HG03378 (cell line): ENCODE measurements around the gene ZNF280A.

ENCODE experiments used
- ATAC-seq: cut with Tn5 transposase; IDR thresholded peaks from one replicate; pipeline ENCODE4 v1.9.1; 2021; ENCODE audit warnings: mild to moderate bottlenecking, moderate library complexity; ENCODE audit not compliant: unreplicated experiment

ZNF280A gene

GRCh38 chr22:22520020-22520656 is at the start of gene ZNF280A:
Gene ZNF280A (minus strand): TSS chr22:22520270. CDS start chr22:22515630, 4,640 bp downstream.
- no peak for ATAC-seq

DNA sequence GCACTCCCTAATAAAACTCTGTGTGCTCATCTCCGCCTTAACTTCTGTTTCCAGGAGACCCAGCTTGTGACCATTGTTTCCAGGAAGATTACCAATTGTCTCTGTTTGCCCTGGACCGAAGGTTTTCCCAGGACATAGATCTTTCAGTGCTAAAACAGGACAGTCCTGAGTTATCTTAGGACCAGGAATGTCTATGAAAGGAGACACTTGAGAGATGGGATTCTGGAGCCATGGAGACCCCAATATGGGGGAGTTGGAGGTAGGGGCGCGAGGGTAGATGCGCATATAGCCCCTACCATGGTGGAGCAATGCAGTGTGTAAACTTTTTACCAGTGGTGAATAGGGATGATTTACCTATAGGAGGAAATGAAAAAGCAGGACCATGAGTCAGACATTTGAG is 49.1 kb upstream of the ZNF280A start:
- no peak for ATAC-seq

- ATAC-seq: no peak
These were observed 45.9 kb upstream of the ZNF280A start for GRCh38 chr22:22565981-22566380.

DNA sequence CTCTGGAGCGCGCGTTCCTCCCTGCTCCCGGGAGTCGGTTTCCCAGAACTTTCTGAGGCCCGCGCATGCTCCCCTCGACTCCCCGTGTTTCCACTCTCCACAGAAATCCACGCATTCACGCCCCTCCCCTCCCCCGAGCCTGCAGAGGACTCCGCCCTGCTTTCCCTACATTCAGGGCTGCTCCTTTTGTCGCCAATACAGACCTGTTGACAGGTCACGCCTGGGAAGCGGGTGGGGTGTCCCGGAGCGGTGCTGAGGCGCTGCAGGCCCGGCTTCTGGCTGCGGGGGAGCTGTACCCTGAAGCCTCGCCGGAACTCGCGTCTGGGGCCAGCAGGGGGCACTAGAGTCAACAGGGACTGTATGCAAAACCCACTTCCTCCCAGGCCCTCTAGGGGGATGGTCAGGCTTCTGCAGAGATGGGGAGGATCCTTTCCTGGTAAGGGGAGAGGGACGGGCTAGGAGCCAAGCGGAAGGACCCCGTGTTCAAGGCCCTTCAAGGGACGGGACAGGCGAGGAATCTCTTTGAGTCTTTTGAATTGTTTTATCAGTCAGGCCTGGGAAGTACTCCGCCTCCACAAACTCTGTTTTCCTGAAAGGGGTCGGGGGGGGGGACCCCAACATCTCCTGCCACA is 39.0 kb upstream of the ZNF280A start, which contains the start of gene PRAME:
TSS of gene PRAME (minus strand) at position 294 of the 632 bp plus-strand sequence. CDS start 2,433 bp downstream, outside the sequence.
- no peak for ATAC-seq

GRCh38 chr22:22558071-22558971 is 38.3 kb upstream of the ZNF280A start:
- no peak for ATAC-seq

DNA sequence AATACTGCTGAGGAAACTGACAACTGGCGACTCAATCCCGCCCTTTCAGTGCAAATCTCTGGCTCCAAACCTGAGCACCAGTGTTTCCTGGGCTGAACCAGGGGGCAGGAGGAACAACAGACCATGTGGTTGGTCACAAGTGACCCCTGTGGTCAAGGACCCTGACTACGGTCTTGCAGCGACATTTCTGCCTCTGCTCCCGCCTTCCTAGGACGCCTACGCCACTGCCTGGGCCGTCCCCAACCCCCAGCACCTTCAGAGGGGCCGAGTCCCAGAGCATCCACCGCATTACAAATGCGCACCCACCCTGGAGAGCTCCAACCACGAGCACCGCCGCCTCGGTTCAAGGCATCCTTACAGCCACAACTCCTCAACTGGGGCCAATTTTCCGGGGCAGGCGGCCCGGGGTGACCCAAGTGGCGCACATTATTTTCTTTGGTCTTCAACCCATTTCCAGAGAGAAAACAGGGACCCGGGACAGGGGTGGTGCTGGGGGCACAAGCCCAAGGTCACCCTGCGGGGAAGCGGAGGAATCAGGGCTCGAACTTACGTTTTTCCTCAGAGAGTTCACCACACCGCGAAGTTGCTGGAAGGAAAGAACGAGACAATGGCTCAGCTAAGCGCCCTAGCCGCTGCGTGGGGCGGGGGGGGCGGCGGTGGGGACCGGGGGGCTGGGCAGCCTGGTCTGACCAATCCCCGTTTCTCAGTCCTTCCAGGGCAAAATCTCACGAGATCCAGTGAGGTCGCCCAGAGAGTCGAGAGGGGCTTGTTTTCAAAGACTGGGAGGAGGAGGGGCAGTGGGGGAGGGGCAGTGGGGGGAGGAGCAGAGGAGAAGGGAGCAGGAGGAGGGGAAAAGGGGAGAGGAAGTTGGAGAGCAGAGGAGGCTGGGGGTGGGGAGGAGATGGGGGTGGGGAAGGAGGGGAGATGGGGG is 37.2 kb upstream of the ZNF280A start:
- ATAC-seq: no peak

DNA sequence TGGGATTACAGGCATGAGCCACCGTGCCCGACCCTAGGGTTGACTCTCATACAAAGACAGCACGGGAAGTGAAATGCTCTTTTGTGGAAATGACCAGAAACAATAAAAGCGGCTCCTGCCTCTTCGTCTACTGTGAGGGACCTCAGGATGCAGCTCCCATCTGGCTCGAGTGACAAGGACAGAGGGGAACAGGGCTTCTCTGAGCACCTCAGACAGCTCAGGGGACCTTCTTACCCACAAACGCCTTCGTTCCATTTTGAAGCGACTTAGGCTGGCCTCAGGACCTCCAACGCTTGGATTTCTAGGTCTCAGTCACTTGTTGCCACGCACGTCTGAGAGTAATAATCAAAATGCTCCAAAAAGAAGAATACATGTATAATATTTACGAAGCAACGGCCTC is 36.5 kb upstream of the ZNF280A start:
- ATAC-seq: no peak

- ATAC-seq: no peak
These were observed 35.5 kb upstream of the ZNF280A start for GRCh38 chr22:22555596-22555995.

GRCh38 chr22:22554587-22555284 is 34.7 kb upstream of the ZNF280A start:
- no peak for ATAC-seq

GRCh38 chr22:22553735-22554586 is 33.9 kb upstream of the ZNF280A start:
- no peak for ATAC-seq

- no peak for ATAC-seq
These were observed 33.1 kb upstream of the ZNF280A start for GRCh38 chr22:22553141-22553540.

DNA sequence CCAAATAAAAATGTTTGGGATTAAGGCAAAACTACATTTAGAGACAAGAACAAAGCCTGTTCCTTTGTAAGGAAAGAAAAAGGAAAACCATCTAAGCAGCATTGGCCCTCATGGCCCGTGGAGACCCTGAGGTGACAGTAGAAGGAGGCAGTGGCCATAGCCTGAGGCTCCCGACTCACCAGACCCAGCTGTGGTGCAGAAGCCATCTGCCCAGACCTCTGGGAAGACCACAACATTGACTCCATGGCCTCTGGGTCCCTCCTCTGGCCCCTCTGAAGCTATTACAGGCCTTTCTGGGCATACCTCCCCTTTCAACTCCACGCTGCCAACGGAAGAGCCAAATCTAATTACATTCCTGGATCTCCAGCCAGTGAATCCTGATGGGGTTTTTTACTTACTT is 32.6 kb upstream of the ZNF280A start:
- ATAC-seq: no peak

DNA sequence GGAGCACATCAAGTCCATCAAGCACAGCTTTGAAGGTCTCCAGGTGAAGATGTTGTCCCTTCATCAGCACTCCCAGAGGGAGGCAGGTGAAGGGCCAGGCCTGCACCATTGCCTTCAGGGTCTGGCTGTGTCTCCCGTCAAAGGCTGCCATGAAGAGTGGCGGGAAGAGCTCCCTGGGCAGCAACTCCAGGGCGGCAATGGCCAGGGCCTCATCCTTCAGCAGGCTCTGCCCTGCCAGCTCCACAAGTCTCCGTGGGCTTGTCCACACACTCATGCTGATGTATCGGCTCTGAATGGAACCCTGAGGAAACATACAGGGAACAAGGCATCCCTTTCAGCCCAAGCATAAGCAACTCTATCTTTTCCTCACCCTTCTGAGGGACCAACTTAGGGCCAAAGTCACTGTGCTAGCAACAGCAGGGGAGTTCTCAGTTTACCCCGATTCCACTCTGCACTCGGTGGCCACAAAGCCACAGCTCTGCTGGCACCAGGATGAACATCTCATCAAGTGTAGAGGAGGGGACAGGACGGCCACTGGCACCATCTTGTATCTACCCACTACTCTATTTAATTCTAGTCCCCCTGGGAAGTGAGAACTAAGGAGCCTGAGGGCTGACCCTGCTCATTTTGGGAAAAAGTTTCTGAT is 30.8 kb upstream of the ZNF280A start:
- no peak for ATAC-seq

GRCh38 chr22:22548910-22549309 is 28.8 kb upstream of the ZNF280A start:
- no peak for ATAC-seq

- no peak for ATAC-seq
These were observed 28.2 kb upstream of the ZNF280A start for GRCh38 chr22:22548317-22548716.

GRCh38 chr22:22547692-22548300 is 27.7 kb upstream of the ZNF280A start:
- no peak for ATAC-seq

GRCh38 chr22:22547226-22547625 is 27.2 kb upstream of the ZNF280A start:
- no peak for ATAC-seq

- ATAC-seq: no peak
These were observed 26.4 kb upstream of the ZNF280A start for GRCh38 chr22:22546490-22546889.
